ENCODE data around the gene RUFY4. TPM values are rescaled to one million over a fixed set of nuclear protein-coding genes. Genes with fewer than 3 reads are reported as not detected.

The RUFY4 gene
- total and polyA plus RNA-seq, 2 experiments from 2014 or later: 0.27 TPM; not detected in 1

DNA sequence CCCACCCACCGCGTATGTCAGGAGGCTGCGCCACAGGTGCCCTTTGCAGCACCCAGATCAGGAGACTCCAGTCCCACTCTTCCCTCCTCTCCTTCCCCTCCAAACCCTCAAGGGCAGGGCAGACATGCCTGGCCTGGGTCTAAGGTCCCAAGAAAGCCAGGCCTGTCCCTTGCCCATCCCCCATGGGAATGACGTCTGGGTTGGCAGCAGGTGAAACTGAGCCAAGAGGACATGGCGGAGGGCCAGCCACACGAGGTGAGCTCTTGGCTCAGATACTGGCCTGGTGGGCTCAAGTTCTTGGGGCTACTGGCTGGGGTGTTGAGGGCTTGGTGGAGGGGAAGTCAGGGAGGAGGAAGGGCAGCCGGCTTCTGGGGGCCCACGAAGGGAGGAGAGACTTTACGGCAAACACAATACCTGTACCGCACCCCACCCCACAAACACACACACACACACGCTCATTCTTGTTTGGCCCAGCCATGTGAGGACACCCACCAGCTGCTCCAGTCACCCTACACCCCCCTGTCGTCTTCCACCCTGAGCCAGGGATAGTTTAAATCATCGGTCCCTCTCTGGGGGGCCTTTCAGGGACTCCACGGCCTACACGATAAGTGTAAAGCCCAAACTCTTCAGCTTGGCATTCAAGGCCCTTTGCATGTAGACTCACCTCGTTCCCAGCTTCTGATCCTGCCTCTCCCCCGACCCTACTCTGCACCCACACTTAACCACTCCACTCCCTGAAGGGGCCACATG, 42.2 kb upstream of the RUFY4 start (continued):
- no peak for TF ChIP-seq EZH2 (IDR thresholded peaks at IDR 0.05; ENCODE audit: low read depth, unreplicated experiment)
- TF ChIP-seq, protein P1, sequence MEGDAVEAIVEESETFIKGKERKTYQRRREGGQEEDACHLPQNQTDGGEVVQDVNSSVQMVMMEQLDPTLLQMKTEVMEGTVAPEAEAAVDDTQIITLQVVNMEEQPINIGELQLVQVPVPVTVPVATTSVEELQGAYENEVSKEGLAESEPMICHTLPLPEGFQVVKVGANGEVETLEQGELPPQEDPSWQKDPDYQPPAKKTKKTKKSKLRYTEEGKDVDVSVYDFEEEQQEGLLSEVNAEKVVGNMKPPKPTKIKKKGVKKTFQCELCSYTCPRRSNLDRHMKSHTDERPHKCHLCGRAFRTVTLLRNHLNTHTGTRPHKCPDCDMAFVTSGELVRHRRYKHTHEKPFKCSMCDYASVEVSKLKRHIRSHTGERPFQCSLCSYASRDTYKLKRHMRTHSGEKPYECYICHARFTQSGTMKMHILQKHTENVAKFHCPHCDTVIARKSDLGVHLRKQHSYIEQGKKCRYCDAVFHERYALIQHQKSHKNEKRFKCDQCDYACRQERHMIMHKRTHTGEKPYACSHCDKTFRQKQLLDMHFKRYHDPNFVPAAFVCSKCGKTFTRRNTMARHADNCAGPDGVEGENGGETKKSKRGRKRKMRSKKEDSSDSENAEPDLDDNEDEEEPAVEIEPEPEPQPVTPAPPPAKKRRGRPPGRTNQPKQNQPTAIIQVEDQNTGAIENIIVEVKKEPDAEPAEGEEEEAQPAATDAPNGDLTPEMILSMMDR (conservative IDR thresholded peaks at IDR 0.05; ENCODE audit: low read depth in 2 of 2): no peak
- TF ChIP-seq CREB1 (CRISPR knock-in tag; IDR thresholded peaks at IDR 0.05; ENCODE audit: low read depth): no peak
- no peak for TF ChIP-seq JUNB (IDR thresholded peaks at IDR 0.05; ENCODE audit: unreplicated experiment)
- TF ChIP-seq EZH2phosphoT487 (IDR thresholded peaks at IDR 0.05; ENCODE audit: unreplicated experiment): no peak

DNA sequence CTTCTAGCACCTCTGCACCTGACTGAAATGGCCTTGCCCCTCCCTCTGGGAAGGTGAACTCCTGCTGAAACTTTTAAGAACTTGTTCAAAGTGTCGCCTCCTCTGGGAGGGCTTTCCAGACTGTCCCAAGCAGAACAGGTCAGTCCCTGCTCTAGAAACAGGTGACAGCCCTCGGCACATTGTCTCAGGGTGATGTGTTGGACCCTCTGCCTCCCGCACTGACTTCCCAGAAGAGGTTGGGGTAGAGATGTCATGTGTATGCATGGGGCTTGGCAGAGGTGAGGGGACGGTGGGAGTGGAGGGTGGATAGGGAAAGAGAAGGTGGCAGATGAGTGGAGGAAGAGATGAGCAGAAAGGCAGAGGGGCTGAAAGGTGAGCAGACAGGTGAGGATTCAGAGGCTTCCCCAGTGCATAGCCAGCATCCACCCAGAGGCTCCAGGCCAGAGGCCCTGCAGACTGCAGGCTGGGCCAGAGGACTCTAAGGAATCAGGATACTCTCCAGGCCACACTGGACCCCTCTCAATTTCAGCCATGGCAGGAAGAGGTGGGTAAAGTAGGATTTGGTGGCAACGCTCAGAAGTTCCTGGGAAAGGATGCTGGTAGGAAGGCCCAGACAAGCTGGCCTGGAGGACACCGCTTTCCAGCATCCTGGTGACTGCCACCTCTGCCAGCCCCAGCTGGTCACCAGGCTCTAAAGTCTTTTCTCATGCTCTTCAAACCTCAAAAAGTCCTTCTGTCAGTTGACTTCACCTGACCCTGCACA, 41.4 kb upstream of the RUFY4 start:
- Histone ChIP-seq H3K9me2 (ENCODE audit: insufficient read depth) (no peaks in the 10 kb centered on the region), H3F3A (replicated peaks; ENCODE audit: low read depth) (no peaks in the 10 kb centered on the region), H3K27ac (ENCODE audit: low read depth) (no peak overlapping the region), H3K4me1 (ENCODE audit: insufficient read depth) (peaks cover 13% of the 10 kb centered on the region), H3K36me3 (ENCODE audit: insufficient read depth) (no peaks in the 10 kb centered on the region), H3K4me3 (no peak overlapping the region), H3K79me2 (replicated peaks; ENCODE audit: insufficient read depth) (no peaks in the 10 kb centered on the region), H4K20me1 (replicated peaks; ENCODE audit: insufficient read depth) (no peaks in the 10 kb centered on the region), H2AFZ (no peak overlapping the region), H3K27me3 (ENCODE audit: insufficient read depth) (peaks cover 2% of the 10 kb centered on the region; the same call in 1 of the 2 replicates), H3K4me2 (no peak overlapping the region)
- no peaks in the 10 kb centered on the region for H3K36me3 Mint-ChIP-seq (ENCODE audit: low read depth)
- peaks cover 22% of the 10 kb centered on the region for H3K4me1 Mint-ChIP-seq
- no peak overlapping the region for H3K27ac Mint-ChIP-seq
- no peak for DNase-seq (ENCODE audit: low spot score)
- ATAC-seq: no peak
- peaks cover 11% of the 10 kb centered on the region for H3K27me3 Mint-ChIP-seq (ENCODE audit: insufficient read depth, low read depth, poor library complexity)
- H3K4me3 Mint-ChIP-seq: no peak overlapping the region
- no peaks in the 10 kb centered on the region for H3K9me3 Mint-ChIP-seq
- TF ChIP-seq JUNB (IDR thresholded peaks at IDR 0.05; ENCODE audit: unreplicated experiment) (no peak), ZNF114 (CRISPR knock-in tag; IDR thresholded peaks at IDR 0.05) (no peak), ZNF331 (CRISPR knock-in tag; IDR thresholded peaks at IDR 0.05; ENCODE audit: low read depth) (no peak), CREB1 (CRISPR knock-in tag; IDR thresholded peaks at IDR 0.05; ENCODE audit: low read depth) (no peak)
- TF ChIP-seq, protein P2, sequence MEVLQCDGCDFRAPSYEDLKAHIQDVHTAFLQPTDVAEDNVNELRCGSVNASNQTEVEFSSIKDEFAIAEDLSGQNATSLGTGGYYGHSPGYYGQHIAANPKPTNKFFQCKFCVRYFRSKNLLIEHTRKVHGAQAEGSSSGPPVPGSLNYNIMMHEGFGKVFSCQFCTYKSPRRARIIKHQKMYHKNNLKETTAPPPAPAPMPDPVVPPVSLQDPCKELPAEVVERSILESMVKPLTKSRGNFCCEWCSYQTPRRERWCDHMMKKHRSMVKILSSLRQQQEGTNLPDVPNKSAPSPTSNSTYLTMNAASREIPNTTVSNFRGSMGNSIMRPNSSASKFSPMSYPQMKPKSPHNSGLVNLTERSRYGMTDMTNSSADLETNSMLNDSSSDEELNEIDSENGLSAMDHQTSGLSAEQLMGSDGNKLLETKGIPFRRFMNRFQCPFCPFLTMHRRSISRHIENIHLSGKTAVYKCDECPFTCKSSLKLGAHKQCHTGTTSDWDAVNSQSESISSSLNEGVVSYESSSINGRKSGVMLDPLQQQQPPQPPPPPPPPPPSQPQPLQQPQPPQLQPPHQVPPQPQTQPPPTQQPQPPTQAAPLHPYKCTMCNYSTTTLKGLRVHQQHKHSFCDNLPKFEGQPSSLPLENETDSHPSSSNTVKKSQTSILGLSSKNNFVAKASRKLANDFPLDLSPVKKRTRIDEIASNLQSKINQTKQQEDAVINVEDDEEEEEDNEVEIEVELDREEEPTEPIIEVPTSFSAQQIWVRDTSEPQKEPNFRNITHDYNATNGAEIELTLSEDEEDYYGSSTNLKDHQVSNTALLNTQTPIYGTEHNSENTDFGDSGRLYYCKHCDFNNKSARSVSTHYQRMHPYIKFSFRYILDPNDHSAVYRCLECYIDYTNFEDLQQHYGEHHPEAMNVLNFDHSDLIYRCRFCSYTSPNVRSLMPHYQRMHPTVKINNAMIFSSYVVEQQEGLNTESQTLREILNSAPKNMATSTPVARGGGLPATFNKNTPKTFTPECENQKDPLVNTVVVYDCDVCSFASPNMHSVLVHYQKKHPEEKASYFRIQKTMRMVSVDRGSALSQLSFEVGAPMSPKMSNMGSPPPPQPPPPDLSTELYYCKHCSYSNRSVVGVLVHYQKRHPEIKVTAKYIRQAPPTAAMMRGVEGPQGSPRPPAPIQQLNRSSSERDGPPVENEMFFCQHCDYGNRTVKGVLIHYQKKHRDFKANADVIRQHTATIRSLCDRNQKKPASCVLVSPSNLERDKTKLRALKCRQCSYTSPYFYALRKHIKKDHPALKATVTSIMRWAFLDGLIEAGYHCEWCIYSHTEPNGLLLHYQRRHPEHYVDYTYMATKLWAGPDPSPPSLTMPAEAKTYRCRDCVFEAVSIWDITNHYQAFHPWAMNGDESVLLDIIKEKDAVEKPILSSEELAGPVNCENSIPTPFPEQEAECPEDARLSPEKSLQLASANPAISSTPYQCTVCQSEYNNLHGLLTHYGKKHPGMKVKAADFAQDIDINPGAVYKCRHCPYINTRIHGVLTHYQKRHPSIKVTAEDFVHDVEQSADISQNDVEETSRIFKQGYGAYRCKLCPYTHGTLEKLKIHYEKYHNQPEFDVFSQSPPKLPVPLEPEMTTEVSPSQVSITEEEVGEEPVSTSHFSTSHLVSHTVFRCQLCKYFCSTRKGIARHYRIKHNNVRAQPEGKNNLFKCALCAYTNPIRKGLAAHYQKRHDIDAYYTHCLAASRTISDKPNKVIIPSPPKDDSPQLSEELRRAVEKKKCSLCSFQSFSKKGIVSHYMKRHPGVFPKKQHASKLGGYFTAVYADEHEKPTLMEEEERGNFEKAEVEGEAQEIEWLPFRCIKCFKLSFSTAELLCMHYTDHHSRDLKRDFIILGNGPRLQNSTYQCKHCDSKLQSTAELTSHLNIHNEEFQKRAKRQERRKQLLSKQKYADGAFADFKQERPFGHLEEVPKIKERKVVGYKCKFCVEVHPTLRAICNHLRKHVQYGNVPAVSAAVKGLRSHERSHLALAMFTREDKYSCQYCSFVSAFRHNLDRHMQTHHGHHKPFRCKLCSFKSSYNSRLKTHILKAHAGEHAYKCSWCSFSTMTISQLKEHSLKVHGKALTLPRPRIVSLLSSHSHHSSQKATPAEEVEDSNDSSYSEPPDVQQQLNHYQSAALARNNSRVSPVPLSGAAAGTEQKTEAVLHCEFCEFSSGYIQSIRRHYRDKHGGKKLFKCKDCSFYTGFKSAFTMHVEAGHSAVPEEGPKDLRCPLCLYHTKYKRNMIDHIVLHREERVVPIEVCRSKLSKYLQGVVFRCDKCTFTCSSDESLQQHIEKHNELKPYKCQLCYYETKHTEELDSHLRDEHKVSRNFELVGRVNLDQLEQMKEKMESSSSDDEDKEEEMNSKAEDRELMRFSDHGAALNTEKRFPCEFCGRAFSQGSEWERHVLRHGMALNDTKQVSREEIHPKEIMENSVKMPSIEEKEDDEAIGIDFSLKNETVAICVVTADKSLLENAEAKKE (CRISPR knock-in tag; IDR thresholded peaks at IDR 0.05): no peak
- TF ChIP-seq, protein P3, sequence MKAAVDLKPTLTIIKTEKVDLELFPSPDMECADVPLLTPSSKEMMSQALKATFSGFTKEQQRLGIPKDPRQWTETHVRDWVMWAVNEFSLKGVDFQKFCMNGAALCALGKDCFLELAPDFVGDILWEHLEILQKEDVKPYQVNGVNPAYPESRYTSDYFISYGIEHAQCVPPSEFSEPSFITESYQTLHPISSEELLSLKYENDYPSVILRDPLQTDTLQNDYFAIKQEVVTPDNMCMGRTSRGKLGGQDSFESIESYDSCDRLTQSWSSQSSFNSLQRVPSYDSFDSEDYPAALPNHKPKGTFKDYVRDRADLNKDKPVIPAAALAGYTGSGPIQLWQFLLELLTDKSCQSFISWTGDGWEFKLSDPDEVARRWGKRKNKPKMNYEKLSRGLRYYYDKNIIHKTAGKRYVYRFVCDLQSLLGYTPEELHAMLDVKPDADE (IDR thresholded peaks at IDR 0.05): no peak
- TF ChIP-seq, protein P4, sequence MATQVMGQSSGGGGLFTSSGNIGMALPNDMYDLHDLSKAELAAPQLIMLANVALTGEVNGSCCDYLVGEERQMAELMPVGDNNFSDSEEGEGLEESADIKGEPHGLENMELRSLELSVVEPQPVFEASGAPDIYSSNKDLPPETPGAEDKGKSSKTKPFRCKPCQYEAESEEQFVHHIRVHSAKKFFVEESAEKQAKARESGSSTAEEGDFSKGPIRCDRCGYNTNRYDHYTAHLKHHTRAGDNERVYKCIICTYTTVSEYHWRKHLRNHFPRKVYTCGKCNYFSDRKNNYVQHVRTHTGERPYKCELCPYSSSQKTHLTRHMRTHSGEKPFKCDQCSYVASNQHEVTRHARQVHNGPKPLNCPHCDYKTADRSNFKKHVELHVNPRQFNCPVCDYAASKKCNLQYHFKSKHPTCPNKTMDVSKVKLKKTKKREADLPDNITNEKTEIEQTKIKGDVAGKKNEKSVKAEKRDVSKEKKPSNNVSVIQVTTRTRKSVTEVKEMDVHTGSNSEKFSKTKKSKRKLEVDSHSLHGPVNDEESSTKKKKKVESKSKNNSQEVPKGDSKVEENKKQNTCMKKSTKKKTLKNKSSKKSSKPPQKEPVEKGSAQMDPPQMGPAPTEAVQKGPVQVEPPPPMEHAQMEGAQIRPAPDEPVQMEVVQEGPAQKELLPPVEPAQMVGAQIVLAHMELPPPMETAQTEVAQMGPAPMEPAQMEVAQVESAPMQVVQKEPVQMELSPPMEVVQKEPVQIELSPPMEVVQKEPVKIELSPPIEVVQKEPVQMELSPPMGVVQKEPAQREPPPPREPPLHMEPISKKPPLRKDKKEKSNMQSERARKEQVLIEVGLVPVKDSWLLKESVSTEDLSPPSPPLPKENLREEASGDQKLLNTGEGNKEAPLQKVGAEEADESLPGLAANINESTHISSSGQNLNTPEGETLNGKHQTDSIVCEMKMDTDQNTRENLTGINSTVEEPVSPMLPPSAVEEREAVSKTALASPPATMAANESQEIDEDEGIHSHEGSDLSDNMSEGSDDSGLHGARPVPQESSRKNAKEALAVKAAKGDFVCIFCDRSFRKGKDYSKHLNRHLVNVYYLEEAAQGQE (IDR thresholded peaks at IDR 0.05; ENCODE audit: unreplicated experiment): no peak

Data from GM23338 (cell line).